ENCODE data around the gene H6PD.

GRCh38 chr1:9229549-9229948 lies 5.0 kb upstream of the H6PD start:
- TF ChIP-seq POLR2A (IDR thresholded peaks at IDR 0.05; ENCODE audit: low read depth, low read length) (no peak), TAF1 (IDR thresholded peaks at IDR 0.05; ENCODE audit: low read depth, low read length) (no peak)

All from GM12891 (cell line).